GM21360 (cell line): ENCODE data around the gene KIAA2012.

ENCODE experiments used
- ATAC-seq: cut with Tn5 transposase; IDR thresholded peaks from one replicate; pipeline ENCODE4 v1.9.1; 2021; ENCODE audit warnings: mild to moderate bottlenecking, moderate library complexity; ENCODE audit not compliant: unreplicated experiment

The KIAA2012 gene

GRCh38 chr2:202074324-202074723 is 1.3 kb downstream of the KIAA2012 start:
- ATAC-seq: no peak

- ATAC-seq: no peak
Observed at GRCh38 chr2:202079310-202079709, 6.3 kb downstream of the KIAA2012 start.

GRCh38 chr2:202084265-202084664 is 11.2 kb downstream of the KIAA2012 start:
- ATAC-seq: no peak

- ATAC-seq: no peak
Observed at GRCh38 chr2:202088777-202089176, 15.7 kb downstream of the KIAA2012 start.

GRCh38 chr2:202090530-202090929 is 17.5 kb downstream of the KIAA2012 start:
- ATAC-seq: no peak

- ATAC-seq: no peak
Observed at GRCh38 chr2:202091476-202091875, 18.4 kb downstream of the KIAA2012 start.

- ATAC-seq: no peak
Observed at GRCh38 chr2:202094426-202094986, 21.5 kb downstream of the KIAA2012 start.

- no peak for ATAC-seq
Observed at GRCh38 chr2:202095235-202095634, 22.2 kb downstream of the KIAA2012 start.

GRCh38 chr2:202096736-202097135 is 23.7 kb downstream of the KIAA2012 start:
- ATAC-seq: no peak

GRCh38 chr2:202098291-202098690 is 25.2 kb downstream of the KIAA2012 start:
- ATAC-seq: no peak

- no peak for ATAC-seq
Observed at GRCh38 chr2:202099515-202099914, 26.5 kb downstream of the KIAA2012 start.

GRCh38 chr2:202100176-202100575 is 27.1 kb downstream of the KIAA2012 start:
- no peak for ATAC-seq

- no peak for ATAC-seq
Observed at GRCh38 chr2:202101026-202101579, 28.0 kb downstream of the KIAA2012 start.

GRCh38 chr2:202102425-202103000 is 29.5 kb downstream of the KIAA2012 start:
- no peak for ATAC-seq

GRCh38 chr2:202104286-202104870 is 31.3 kb downstream of the KIAA2012 start:
- no peak for ATAC-seq

- ATAC-seq: no peak
Observed at GRCh38 chr2:202105025-202105424, 32.0 kb downstream of the KIAA2012 start.

GRCh38 chr2:202108345-202108744 is 35.3 kb downstream of the KIAA2012 start:
- ATAC-seq: no peak

GRCh38 chr2:202109139-202109736 is 36.2 kb downstream of the KIAA2012 start:
- no peak for ATAC-seq

GRCh38 chr2:202109737-202110184 is 36.7 kb downstream of the KIAA2012 start:
- no peak for ATAC-seq

GRCh38 chr2:202110491-202110890 is 37.4 kb downstream of the KIAA2012 start:
- ATAC-seq: no peak

- no peak for ATAC-seq
Observed at GRCh38 chr2:202112041-202112440, 39.0 kb downstream of the KIAA2012 start.
